Right cardiac atrium (tissue), 5 donors: Measurements from ENCODE around the gene MYH13. TPM values are rescaled to one million over a fixed set of nuclear protein-coding genes. Genes with fewer than 3 reads are reported as not detected.

Experiments
- ATAC-seq, 2 donors: fragments of 200-7000 bp; cut with Tn5 transposase; one replicate each; pipeline versions ENCODE4 v1.8.0 to v1.9.1; 2020; ENCODE audit warnings: moderate library complexity in 2 of 2, mild to moderate bottlenecking in 1 of 2
- DNase-seq, 3 donors: peaks; one replicate each; pipeline ENCODE4 v3.0.0-alpha.2; 2020
- H3K27ac ChIP-seq: one replicate; pipeline ENCODE4 v1.5.1; 2013; ENCODE audit warnings: mild to moderate bottlenecking, low read length, control low read depth, moderate library complexity
- H3K27me3 ChIP-seq: one replicate; pipeline ENCODE4 v1.6.1; 2013; ENCODE audit not compliant: control insufficient read depth, insufficient read depth
- H3K4me1 ChIP-seq: one replicate; pipeline ENCODE4 v1.6.1; 2013; ENCODE audit warnings: low read length; ENCODE audit not compliant: control insufficient read depth, insufficient read depth
- H3K4me3 ChIP-seq: one replicate; pipeline ENCODE4 v1.5.1; 2013; ENCODE audit warnings: low read length, control low read depth
- H3K9me3 ChIP-seq: one replicate; pipeline ENCODE4 v1.6.1; 2013; ENCODE audit warnings: low read length; ENCODE audit not compliant: control insufficient read depth
- WGBS: extraction: QIAGEN DNeasy Blood & Tissue Kit; methylation state at CpG from one replicate; pipeline ENCODE4 v1.1.7; 2013; 5-methylcytosine and 5-hydroxymethylcytosine counted together
- intact Hi-C, 4 donors: fragments of 100-400 bp; cut with DNase I; formaldehyde crosslinking; loops; one replicate each; pipeline versions ENCODE4 v1.11.0 to v1.14.0; 2022 to 2023
- polyA plus RNA-seq: library from polyadenylated mRNA; stranded (reverse); fragments of 200-250 nt; gene quantifications from one replicate; pipeline ENCODE4 v1.2.3, GENCODE V29; 2013
- total RNA-seq, 4 donors: library from RNA; stranded (reverse); fragmentation: NEBNext Ultra II Directional; extraction: Animal tissue kit (Norgen Biotek cat#: 25700); gene quantifications; one replicate each; pipeline ENCODE4 v1.2.1, GENCODE V29; 2021
- donor health status: healthy with polysubstance abuse.
- donor health status: DM: no; HTN: yes; CAD: no.
- donor health status: DM: no; HTN: no; CAD: no.
- donor health status: DM: no; HTN: yes; CAD: no; lungs with severe emphysema.
- donor health status: DM: yes; HTN: yes; CAD: no.

MYH13 gene
- total and polyA plus RNA-seq, 5 donors: not detected

- DNase-seq: no peak
- Histone ChIP-seq H3K4me3 (no peak overlapping the region), H3K4me1 (no peaks in the 10 kb centered on the region), H3K9me3 (no peaks in the 10 kb centered on the region), H3K27ac (no peak overlapping the region), H3K27me3 (no peaks in the 10 kb centered on the region)
- 78% methylated on average over 8 of the region's 8 CpGs for WGBS
- no peak for ATAC-seq
- intact Hi-C loops: no loop called here
These were observed 33.8 kb downstream of the MYH13 start for GRCh38 chr17:10339051-10339450.

GRCh38 chr17:10337976-10338375 lies 34.8 kb downstream of the MYH13 start:
- Histone ChIP-seq H3K27me3 (no peaks in the 10 kb centered on the region), H3K9me3 (no peaks in the 10 kb centered on the region), H3K27ac (no peak overlapping the region), H3K4me1 (no peaks in the 10 kb centered on the region), H3K4me3 (no peak overlapping the region)
- intact Hi-C loops: no loop called here
- DNase-seq (no peak), ATAC-seq (no peak)
- 78% methylated on average over 9 of the region's 9 CpGs for WGBS

GRCh38 chr17:10337136-10337535 lies 35.7 kb downstream of the MYH13 start:
- DNase-seq (no peak), ATAC-seq (no peak)
- intact Hi-C loops: no loop called here
- Histone ChIP-seq H3K4me3 (no peak overlapping the region), H3K4me1 (no peaks in the 10 kb centered on the region), H3K27me3 (no peaks in the 10 kb centered on the region), H3K27ac (no peak overlapping the region), H3K9me3 (no peaks in the 10 kb centered on the region)
- 71% methylated on average over 10 of the region's 10 CpGs for WGBS

GRCh38 chr17:10336393-10336792 lies 36.4 kb downstream of the MYH13 start:
- Histone ChIP-seq H3K4me1 (no peaks in the 10 kb centered on the region), H3K4me3 (no peak overlapping the region), H3K9me3 (no peaks in the 10 kb centered on the region), H3K27me3 (no peaks in the 10 kb centered on the region), H3K27ac (no peak overlapping the region)
- no peak for ATAC-seq
- intact Hi-C loops: no loop called here
- DNase-seq: no peak
- 72% methylated on average over 7 of the region's 7 CpGs for WGBS

- intact Hi-C loops: no loop called here
- ATAC-seq (no peak), DNase-seq (no peak)
- H3K9me3 ChIP-seq: no peaks in the 10 kb centered on the region
- H3K4me1 ChIP-seq: no peaks in the 10 kb centered on the region
- H3K27me3 ChIP-seq: no peaks in the 10 kb centered on the region
- no peak overlapping the region for H3K4me3 ChIP-seq
- no peak overlapping the region for H3K27ac ChIP-seq
- 87% methylated on average over 4 of the region's 4 CpGs for WGBS
These were observed 40.3 kb downstream of the MYH13 start for GRCh38 chr17:10332515-10332914.

- DNase-seq: no peak
- Histone ChIP-seq H3K27me3 (no peaks in the 10 kb centered on the region), H3K27ac (no peak overlapping the region), H3K9me3 (no peaks in the 10 kb centered on the region), H3K4me3 (no peak overlapping the region), H3K4me1 (no peaks in the 10 kb centered on the region)
- 81% methylated on average over 15 of the region's 15 CpGs for WGBS
- intact Hi-C loops: loop anchor here in 3 of 4 donors (5.0 to 10.0 kb wide), 2 partner anchors 286 to 288 kb away; no protein-coding TSS in a partner anchor
- ATAC-seq: no peak
These were observed 43.6 kb downstream of the MYH13 start for GRCh38 chr17:10328971-10329923.

GRCh38 chr17:10328206-10328605 lies 44.6 kb downstream of the MYH13 start:
- DNase-seq: no peak
- H3K4me3 ChIP-seq: no peak overlapping the region
- H3K4me1 ChIP-seq: no peaks in the 10 kb centered on the region
- intact Hi-C loops: loop anchor here in 3 of 4 donors (5.0 to 10.0 kb wide), 2 partner anchors 287 to 289 kb away; no protein-coding TSS in a partner anchor
- H3K27me3 ChIP-seq: no peaks in the 10 kb centered on the region
- ATAC-seq: no peak
- 91% methylated on average over 7 of the region's 7 CpGs for WGBS
- no peaks in the 10 kb centered on the region for H3K9me3 ChIP-seq
- no peak overlapping the region for H3K27ac ChIP-seq

GRCh38 chr17:10327640-10328039 lies 45.2 kb downstream of the MYH13 start:
- H3K4me3 ChIP-seq: no peak overlapping the region
- no peaks in the 10 kb centered on the region for H3K4me1 ChIP-seq
- intact Hi-C loops: loop anchor here in 3 of 4 donors (5.0 to 10.0 kb wide), 2 partner anchors 287 to 290 kb away; no protein-coding TSS in a partner anchor
- no peaks in the 10 kb centered on the region for H3K9me3 ChIP-seq
- DNase-seq (peak; percentile 78 to 92 (median 86)), ATAC-seq (peak; percentile 48 to 72)
- no peak overlapping the region for H3K27ac ChIP-seq
- 40% methylated on average over 10 of the region's 10 CpGs for WGBS
- no peaks in the 10 kb centered on the region for H3K27me3 ChIP-seq

- WGBS: 56% methylated on average over 4 of the region's 4 CpGs
- no peak overlapping the region for H3K4me3 ChIP-seq
- intact Hi-C loops: loop anchor here in 3 of 4 donors (5.0 to 10.0 kb wide), 2 partner anchors 290 to 292 kb away; no protein-coding TSS in a partner anchor
These were observed 47.6 kb downstream of the MYH13 start for GRCh38 chr17:10325031-10325695.

GRCh38 chr17:10323812-10324610 lies 48.8 kb downstream of the MYH13 start:
- Histone ChIP-seq H3K27me3 (no peaks in the 10 kb centered on the region), H3K9me3 (no peaks in the 10 kb centered on the region), H3K4me3 (no peak overlapping the region), H3K27ac (no peak overlapping the region), H3K4me1 (no peaks in the 10 kb centered on the region)
- ATAC-seq (no peak), DNase-seq (no peak)
- intact Hi-C loops: loop anchor here in 2 of 4 donors (10.0 kb wide), 1 partner anchor 291 kb away; no protein-coding TSS in a partner anchor
- 82% methylated on average over 11 of the region's 11 CpGs for WGBS

More at GRCh38 chr17:10325031-10325695, 47.6 kb downstream of the MYH13 start:
- no peaks in the 10 kb centered on the region for H3K27me3 ChIP-seq
- no peak for DNase-seq
- no peaks in the 10 kb centered on the region for H3K4me1 ChIP-seq
- ATAC-seq: no peak
- H3K9me3 ChIP-seq: no peaks in the 10 kb centered on the region
- H3K27ac ChIP-seq: no peak overlapping the region
